Measurements from ENCODE around the gene PRRT2.
"Not testable (repeated sequence)": the region's sequence is repeated elsewhere in the genome, so short reads cannot be mapped to it uniquely, and the experiment has no call there.

The PRRT2 gene

DNA sequence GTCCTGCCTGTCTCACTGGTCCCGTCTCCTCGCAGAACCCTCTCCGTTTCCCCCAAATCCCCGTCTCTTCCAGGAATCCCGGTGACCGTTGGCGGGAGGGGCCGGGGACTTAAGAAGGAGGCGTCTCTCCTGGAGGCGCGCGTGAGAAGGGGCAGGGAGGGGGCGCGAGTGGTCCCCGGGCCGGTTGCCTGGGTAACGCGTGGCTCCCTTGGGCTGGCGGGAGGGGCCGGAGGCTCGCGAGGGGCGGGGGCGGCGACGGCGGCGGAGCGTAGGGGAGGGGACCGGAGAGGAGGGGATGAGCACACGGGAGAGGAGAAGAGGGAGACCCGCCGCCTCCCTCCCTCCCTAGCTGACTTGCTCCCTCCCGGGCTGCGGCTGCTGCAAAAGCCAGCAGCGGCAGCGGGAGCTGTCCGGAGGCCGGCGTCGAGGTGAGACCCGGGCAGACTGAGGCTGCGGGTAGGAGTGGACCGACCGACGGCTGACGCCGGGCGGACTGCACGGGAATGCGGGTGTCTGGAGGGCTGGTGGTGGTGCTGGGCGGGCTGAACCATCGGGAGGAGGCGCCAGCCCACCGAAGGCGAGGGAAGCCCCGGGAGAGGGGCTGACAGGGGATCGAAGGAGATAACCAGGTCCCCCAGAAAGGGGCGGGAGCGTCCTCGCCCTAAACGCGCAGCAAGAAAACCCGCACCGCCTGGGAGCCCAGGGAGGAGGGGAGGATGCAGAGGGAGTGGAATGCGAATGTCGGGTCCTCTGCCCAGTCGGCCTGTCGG, at the start of gene PRRT2:
Gene PRRT2 (plus strand): TSS at position 298 of the 770 bp plus-strand sequence. CDS start 862 bp downstream, outside the sequence.
- peak; percentile 49 to 58 for DNase-seq

DNA sequence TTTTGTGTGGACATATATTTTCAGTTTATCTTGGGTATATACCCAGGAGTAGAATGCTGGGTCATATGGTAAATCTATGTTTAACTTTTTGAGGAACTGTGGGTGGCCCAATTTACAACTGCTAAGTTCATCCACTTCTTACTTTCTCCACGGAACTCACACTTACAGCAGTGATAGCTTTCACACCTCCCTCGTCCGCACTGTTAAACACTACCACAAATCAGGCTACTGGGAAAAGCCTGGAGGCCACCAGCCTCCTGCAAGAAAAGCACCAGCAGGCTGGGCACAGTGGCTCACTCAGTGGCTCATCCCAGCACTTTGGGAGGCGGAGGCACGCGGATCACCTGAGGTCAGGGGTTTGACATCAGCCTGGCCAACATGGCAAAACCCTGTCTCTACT, 48.7 kb upstream of the PRRT2 start:
- no peak for DNase-seq

DNA sequence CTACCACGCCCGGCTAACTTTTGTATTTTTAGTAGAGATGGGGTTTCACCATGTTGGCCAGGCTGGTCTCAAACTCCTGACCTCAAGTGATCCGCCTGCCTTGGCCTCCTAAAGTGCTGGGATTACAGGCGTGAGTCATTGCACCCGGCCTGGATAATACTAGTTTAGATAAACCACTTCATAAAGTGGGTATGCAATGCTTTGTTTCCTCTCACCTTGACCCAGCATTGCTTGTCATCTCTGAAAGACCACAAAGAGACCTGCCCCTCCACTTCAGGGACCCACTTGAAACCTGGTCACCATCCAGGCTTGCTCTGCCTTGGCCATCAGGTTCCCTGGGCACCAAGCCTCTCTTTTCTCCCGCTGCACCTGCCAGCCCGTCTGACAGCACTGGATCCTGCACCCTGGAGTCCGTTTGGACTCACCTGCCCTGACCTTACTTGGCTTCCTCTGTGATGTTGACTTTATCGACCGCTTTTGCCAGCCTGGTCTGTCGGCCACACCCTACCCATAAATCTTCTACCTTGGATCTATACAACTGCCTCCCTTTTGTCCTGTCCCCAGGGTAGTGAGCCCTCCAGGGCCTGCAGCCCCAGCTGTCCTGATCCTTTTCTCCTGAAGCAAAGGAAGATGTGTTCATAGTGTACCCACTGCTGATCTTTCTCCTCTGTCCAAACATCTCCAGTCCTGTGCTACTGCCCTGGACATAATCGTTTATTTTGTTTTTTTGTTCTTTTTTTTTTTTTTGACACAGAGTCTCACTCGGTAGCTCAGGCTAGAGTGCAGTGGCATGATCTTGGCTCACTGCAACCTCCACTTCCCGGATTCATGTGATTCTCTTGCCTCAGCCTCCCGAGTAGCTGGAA, 46.6 kb upstream of the PRRT2 start:
- no peak for DNase-seq

DNA sequence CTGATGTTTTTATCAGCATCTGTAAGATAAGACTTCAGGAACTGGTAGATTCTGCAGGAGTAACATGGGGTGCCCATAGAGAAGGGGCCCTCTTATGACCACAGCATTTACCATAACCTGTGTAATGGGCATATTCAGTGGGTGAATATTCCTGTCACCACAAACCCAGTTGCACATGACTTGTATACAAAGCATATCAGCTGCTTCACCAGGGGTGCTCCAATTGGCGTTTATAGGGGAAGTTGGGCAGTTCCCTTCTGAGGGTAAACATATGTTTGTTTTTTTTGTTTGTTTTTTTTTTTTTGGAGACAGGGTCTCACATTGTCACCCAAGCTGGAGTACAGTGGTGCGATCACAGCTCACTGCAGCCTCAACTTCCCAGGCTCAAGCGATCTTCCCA, 45.4 kb upstream of the PRRT2 start:
- no peak for DNase-seq

GRCh38 chr16:29767062-29767461, 44.9 kb upstream of the PRRT2 start:
- no peak for DNase-seq

GRCh38 chr16:29769507-29769906, 42.5 kb upstream of the PRRT2 start:
- DNase-seq: no peak

DNA sequence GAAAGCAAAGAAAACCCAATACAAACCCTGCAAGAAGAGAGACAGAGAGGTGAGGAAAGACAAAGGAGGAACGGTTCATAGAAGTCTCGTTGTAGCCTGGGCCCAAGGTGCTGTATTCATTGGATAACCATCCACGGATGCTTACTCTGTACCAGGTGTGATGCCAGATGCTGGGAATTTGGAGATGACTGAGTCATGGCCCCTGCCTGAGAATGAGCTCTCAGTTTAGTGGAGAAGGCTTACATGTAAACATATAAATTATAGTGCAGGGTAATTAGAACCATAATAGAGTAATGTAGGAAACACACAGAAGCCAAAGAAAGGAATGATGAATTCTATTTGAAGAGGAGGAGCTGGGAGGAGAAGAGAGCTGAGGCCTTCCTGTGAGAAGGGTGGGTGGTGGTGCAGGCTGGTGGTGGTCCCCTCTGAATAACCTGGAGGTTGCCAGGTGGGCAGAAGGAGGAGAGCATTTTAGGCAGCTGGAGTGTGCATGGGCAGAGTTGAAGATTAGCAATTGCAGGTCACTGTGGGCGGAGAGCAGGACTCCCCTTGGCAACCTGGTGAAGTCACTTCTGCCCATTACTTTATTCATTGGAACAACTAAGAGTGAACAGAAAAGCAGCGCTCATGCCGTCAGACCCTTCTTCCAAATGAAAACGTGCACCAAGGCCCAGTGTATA, 41.6 kb upstream of the PRRT2 start:
- no peak for DNase-seq

DNA sequence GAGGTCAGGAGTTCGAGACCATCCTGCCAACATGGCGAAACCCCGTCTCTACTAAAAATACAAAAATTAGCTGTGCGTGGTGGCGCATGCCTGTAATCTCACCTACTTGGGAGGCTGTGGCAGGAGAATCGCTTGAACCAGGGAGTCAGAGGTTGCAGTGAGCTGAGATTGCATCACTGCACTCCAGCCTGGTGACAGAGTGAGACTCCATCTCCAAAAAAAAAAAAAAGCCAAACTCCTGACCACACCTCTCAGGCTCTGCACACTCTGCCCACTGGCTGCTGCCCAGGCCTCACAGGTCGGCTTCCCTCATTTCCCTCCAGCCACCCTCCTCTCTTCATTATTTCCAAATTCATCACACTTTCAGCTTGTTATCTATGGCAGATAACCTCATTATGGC, 39.7 kb upstream of the PRRT2 start:
- not testable (repeated sequence) for DNase-seq

DNA sequence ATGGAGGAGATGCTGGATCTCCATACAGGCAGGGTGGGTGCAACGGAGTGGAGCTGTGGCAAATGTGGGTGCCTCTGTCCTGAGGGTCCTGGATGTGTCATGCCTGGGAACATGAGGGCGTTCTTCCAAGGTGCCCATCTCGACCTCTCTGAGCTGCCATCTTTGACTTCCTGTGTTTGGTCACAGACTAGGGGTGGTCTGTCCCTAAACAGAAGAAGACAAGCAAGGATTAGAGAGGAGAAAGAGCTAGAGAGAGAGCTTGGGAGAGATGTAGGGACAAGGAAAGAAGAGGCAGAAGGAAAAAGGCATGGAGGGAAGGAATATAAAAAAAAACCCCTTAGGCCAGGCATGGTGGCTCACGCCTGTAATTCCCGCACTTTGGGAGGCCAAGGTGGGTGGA, 37.3 kb upstream of the PRRT2 start:
- no peak for DNase-seq

DNA sequence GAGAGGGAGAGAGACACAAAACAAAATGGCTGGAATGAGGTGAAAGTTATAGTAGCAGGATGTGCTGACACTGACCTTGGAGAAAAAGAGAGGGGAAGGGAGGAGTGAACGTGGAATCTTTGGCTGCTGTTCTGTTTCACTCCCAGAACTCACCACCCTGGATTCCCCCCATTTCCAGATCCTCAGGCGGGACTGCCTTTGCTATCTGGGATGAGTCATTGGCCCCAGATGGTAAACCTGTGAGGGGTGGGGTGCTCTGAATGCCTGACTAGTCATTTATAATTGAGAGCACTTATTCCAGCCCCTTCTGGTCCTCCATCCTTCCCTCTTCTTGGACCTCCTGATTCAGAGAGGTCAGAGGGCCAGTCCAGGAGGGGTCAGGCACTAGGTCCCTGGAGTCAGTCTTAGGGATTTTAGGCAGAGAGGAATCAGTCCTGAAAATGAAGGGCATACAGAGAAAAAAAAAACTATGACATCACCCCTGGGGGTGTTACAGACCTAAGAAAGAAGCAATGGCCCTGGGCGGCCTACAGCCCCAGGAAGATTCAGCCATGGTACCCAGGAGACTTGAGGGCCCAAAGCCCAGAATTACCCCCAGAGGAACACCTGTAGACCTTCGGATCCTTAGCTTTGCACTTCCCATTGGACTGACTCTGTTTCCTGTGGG, 36.1 kb upstream of the PRRT2 start:
- DNase-seq: no peak

- DNase-seq: no peak
Measured at GRCh38 chr16:29777576-29778350, 34.2 kb upstream of the PRRT2 start, which contains the start of gene ZG16. TSS of gene ZG16 (plus strand) at chr16:29778256. CDS start at chr16:29779267, 1,011 bp downstream.

DNA sequence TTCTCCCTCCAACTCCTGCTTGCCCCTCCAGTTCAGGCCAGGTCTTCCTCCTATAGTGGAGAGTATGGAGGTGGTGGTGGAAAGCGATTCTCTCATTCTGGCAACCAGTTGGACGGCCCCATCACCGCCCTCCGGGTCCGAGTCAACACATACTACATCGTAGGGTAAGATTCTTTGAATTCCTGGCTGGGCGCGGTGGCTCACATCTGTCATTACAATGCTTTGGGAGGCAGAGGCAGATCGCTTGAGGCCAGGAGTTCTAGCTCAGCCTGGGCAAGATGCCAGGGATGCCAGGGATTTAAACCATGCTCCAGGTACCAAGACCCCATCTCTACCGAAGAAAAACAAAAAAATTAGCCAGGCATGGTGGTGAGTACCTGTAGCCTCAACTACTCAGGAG, 32.5 kb upstream of the PRRT2 start:
- DNase-seq: no peak

DNA sequence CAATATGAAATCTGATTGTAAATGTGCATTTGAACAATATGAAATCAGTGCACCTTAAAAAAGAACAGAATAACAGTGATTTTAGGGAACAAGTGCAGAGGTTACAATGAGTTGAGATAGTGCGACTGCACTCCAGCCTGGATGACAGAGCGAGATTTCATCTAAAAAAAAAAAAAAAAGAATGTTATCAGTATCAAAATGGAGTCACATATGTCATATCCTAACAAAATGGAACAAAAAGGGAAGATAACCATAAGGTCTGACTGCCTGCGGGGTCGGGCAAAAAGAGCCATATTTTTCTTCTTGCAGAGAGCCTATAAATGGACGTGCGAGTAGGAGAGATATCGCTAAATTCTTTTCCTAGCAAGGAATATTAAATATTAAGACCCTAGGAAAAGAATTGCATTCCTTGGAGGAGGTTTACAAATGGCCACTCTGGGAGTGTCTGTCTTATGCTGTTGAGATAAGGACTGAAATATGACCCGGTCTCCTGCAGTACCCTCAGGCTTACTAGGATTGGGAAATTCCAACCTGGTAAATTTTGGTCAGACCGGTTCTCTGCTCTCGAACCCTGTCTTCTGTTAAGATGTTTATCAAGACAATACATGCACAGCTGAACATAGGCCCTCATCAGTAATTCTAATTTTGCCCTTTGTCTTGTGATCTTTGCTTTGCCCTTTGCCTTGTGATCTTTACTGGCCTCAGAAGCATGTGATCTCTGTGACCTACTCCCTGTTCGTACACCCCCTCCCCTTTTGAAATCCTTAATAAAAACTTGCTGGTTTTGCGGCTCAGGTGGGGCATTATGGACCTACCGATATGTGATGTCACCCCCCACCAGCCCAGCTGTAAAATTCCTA, 28.7 kb upstream of the PRRT2 start:
- not testable (repeated sequence) for DNase-seq

DNA sequence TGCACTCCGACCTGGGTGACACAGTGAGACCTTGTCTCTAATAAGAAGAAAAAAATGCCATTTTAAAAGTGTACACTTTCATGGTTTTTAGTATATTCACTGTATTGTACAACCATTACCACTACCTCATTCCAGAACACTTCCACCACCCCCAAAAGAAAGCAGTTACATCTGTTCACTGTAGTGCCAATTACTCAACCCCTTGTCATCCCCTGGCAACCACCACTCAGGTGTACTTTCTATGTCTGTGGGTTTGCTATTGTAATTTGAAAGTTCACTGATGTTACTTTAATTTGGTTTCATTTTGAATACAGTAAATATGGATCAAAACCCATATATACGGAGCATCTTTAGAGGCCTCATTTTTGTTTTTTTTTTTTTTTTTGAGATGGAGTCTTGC, 27.8 kb upstream of the PRRT2 start:
- peak in 1 of 2 donors; percentile 18 for DNase-seq

GRCh38 chr16:29784901-29785500, 27.0 kb upstream of the PRRT2 start:
- DNase-seq: peak; percentile 79 to 80

GRCh38 chr16:29787155-29787554, 24.8 kb upstream of the PRRT2 start:
- DNase-seq: not testable (repeated sequence)

- DNase-seq: no peak
Measured at GRCh38 chr16:29789775-29790182, 22.2 kb upstream of the PRRT2 start.

DNA sequence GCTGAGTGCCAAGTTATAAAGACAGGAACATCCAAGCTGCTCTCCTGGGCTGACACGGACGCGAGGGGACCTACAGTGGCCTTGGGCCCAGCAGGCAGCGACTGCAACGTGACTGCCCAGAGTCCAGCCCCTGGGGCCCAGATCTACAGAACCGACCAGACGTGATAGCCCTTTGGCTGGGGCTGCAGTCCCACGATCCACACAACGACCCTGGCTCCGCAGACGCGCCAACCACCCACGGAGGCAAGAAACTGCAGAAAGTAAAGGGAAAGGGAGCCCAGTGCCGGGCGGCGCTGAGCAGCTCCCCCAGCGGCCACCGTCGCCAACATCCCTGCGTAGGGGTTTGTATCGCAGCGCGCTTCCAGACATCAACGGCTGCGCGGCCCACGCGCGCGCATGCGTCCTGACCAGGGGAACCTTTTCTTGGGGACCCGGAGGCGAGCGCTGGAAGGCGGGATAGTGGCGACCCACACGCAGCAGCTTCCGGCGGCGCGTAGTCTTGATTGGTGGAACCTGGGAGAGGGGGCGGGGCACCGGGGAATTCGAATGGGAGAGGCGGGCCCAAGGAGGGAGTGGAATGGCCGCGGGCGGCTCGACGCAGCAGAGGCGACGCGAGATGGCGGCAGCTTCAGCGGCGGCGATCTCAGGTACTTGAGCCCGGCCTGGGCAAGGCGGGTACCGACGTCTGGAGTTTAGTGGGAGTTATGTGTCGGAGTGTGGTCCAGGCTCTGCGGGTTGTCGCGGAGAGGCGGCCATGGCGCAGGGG, 21.6 kb upstream of the PRRT2 start, which contains the start of gene KIF22:
Gene KIF22 (plus strand): TSS at position 569 of the 766 bp plus-strand sequence. CDS start 9 bp downstream, at position 578.
- DNase-seq: peak; percentile 100
